Spleen (tissue), 11 donors: ENCODE results near the gene GOLGA2. TPM values are rescaled to one million over a fixed set of nuclear protein-coding genes. Genes with fewer than 3 reads are reported as not detected.
A peak's percentile ranks its signal among the peaks of the same experiment; 100 is the strongest.

ENCODE experiments used
- DNase-seq: peaks from one replicate; pipeline ENCODE4 v3.0.0-alpha.2; 2020
- H3K27ac ChIP-seq, 8 donors: fragments of 200-600 bp; sonication (generic) in 7 of 8; 1 replicate in 4 of 8; 2 replicates in 4 of 8; pipeline versions ENCODE4 v1.5.0 to v1.8.0; 2016 to 2021; ENCODE audit warnings: inconsistent platforms in 4 of 8, mild to moderate bottlenecking in 4 of 8, moderate library complexity in 1 of 8
- H3K27me3 ChIP-seq, 7 donors: fragments of 200-600 bp; sonication (generic) in 6 of 7; replicated peaks in 1 of 7; 1 replicate in 4 of 7; 2 replicates in 3 of 7; pipeline versions ENCODE4 v1.5.0 to v1.8.0; 2016 to 2021; ENCODE audit warnings: inconsistent platforms in 3 of 7, mild to moderate bottlenecking in 1 of 7
- H3K36me3 ChIP-seq, 6 donors: fragments of 200-600 bp; sonication (generic) in 5 of 6; 1 replicate in 4 of 6; 2 replicates in 2 of 6; pipeline versions ENCODE4 v1.5.0 to v1.8.0; 2016 to 2021; ENCODE audit warnings: inconsistent platforms in 2 of 6
- H3K4me1 ChIP-seq, 6 donors: fragments of 200-600 bp; sonication (generic) in 5 of 6; 1 replicate in 3 of 6; 2 replicates in 3 of 6; pipeline versions ENCODE4 v1.5.0 to v1.8.0; 2016 to 2021; ENCODE audit warnings: inconsistent platforms in 3 of 6
- H3K4me3 ChIP-seq, 8 donors: fragments of 200-600 bp; sonication (generic) in 7 of 8; 1 replicate in 4 of 8; 2 replicates in 4 of 8; pipeline versions ENCODE4 v1.5.0 to v1.8.0; 2016 to 2021; ENCODE audit warnings: inconsistent platforms in 4 of 8, mild to moderate bottlenecking in 4 of 8, moderate library complexity in 2 of 8
- H3K9me3 ChIP-seq, 8 donors: fragments of 200-600 bp; sonication (generic) in 7 of 8; 1 replicate in 4 of 8; 2 replicates in 4 of 8; pipeline versions ENCODE4 v1.5.0 to v1.8.0; 2016 to 2021; ENCODE audit warnings: inconsistent platforms in 4 of 8
- CTCF ChIP-seq, 11 experiments: fragments of 200-600 bp in 7 of 11; fragments of 450-650 bp in 4 of 11; sonication (generic) in 4 of 11; IDR thresholded peaks in 8 of 11; conservative IDR thresholded peaks in 3 of 11; 1 replicate in 7 of 11; 2 replicates in 4 of 11; pipeline versions ENCODE4 v1.4.0 to v1.8.0; 2016 to 2021; ENCODE audit warnings: antibody characterized with exemption in 11 of 11, inconsistent platforms in 4 of 11, mild to moderate bottlenecking in 1 of 11
- POLR2A ChIP-seq, 3 donors: fragments of 450-650 bp; IDR thresholded peaks; one replicate each; pipeline ENCODE4 v1.5.1; 2017; ENCODE audit warnings: antibody characterized with exemption in 3 of 3, mild to moderate bottlenecking in 1 of 3
- POLR2AphosphoS5 ChIP-seq, 3 donors: sonication (generic); formaldehyde crosslinking; IDR thresholded peaks; one replicate each; pipeline ENCODE4 v1.5.1; 2017; ENCODE audit warnings: antibody characterized with exemption in 3 of 3
- WGBS, 5 donors: extraction: QIAGEN DNeasy Blood & Tissue Kit in 3 of 5; methylation state at CpG; one replicate each; pipeline versions ENCODE4 v1.1.5 to v1.1.7; 2013 to 2018; 5-methylcytosine and 5-hydroxymethylcytosine counted together
- intact Hi-C: fragments of 100-400 bp; cut with DNase I; formaldehyde crosslinking; loops from one replicate; pipeline ENCODE4 v1.15.0; 2023; ENCODE audit warnings: low total_unique reads
- polyA plus RNA-seq, 3 donors: library from polyadenylated mRNA; stranded (reverse); fragments of 200-250 nt; gene quantifications; one replicate each; pipeline ENCODE4 v1.2.1, GENCODE V29; 2013
- total RNA-seq, 7 donors: library from RNA; depleted of rRNA in 3 of 7; stranded (reverse); fragments of >200 nt in 3 of 7; fragmentation: NEBNext Ultra II Directional in 4 of 7; extraction: Animal tissue kit (Norgen Biotek cat#: 25700) in 4 of 7; gene quantifications; one replicate each; pipeline versions ENCODE4 v1.1.0 to v1.2.1, GENCODE V29; 2016 to 2021
- donor health status: healthy with polysubstance abuse.
- donor health status: DM: no; HTN: no; CAD: no; lungs with moderate emphysema.
- donor health status: DM: no; HTN: no; CAD: no.
- donor health status: Bipolar disorder and iron deficiency.
- donor health status: healthy.
- donor health status: DM: no; HTN: no; CAD: no.
- donor health status: DM: yes; HTN: yes; CAD: no.

GOLGA2 gene
- total and polyA plus RNA-seq, 10 donors: 15.5 to 79.0 (median 59.5) TPM

- Histone ChIP-seq H3K4me3 (no peak overlapping the region), H3K9me3 (no peaks in the 10 kb centered on the region), H3K27me3 (peaks cover 0 to 45% (median 0%) of the 10 kb centered on the region in 7 donors), H3K36me3 (no peaks in the 10 kb centered on the region), H3K27ac (peak overlapping the region in 4 of 8 donors; percentile 21 to 60 (median 44)), H3K4me1 (peaks cover 0 to 44% (median 26%) of the 10 kb centered on the region in 6 donors)
- 21 to 32% (median 26%) methylated on average over 12 to 13 of the region's 13 CpGs for WGBS, 5 donors
- TF ChIP-seq CTCF (IDR thresholded peaks at IDR 0.05 in 8 of 11, conservative IDR thresholded peaks at IDR 0.05 in 3 of 11) (no peak), POLR2AphosphoS5 (IDR thresholded peaks at IDR 0.05) (no peak), POLR2A (IDR thresholded peaks at IDR 0.05) (no peak)
- no peak for DNase-seq
- intact Hi-C loops: no loop called here
Measured at GRCh38 chr9:128245421-128246151, 30.2 kb downstream of the GOLGA2 start.

- TF ChIP-seq CTCF (IDR thresholded peaks at IDR 0.05 in 8 of 11, conservative IDR thresholded peaks at IDR 0.05 in 3 of 11) (no peak), POLR2AphosphoS5 (IDR thresholded peaks at IDR 0.05) (peak in 1 of 3 donors; percentile 24), POLR2A (IDR thresholded peaks at IDR 0.05) (no peak)
- H3K4me3 ChIP-seq: peak overlapping the region in 2 of 8 donors; percentile 7 to 35
- no peaks in the 10 kb centered on the region for H3K36me3 ChIP-seq
- intact Hi-C loops: no loop called here
- peaks cover 0 to 37% (median 18%) of the 10 kb centered on the region in 6 donors for H3K4me1 ChIP-seq
- peaks cover 0 to 37% (median 0%) of the 10 kb centered on the region in 7 donors for H3K27me3 ChIP-seq
- DNase-seq: peak; percentile 86
- no peaks in the 10 kb centered on the region for H3K9me3 ChIP-seq
- H3K27ac ChIP-seq: peak overlapping the region in 3 of 8 donors; percentile 21 to 60 (median 55)
- 3 to 16% (median 4%) methylated on average over 5 to 18 of the region's 18 CpGs for WGBS, 5 donors
Measured at GRCh38 chr9:128244837-128245231, 31.0 kb downstream of the GOLGA2 start.

- H3K4me1 ChIP-seq: peaks cover 0 to 33% (median 17%) of the 10 kb centered on the region in 6 donors
- H3K27me3 ChIP-seq: peaks cover 0 to 36% (median 0%) of the 10 kb centered on the region in 7 donors
- no peaks in the 10 kb centered on the region for H3K9me3 ChIP-seq
- no peaks in the 10 kb centered on the region for H3K36me3 ChIP-seq
- WGBS, 5 donors: 34 to 46% (median 38%) methylated on average over 11 to 13 of the region's 13 CpGs
- peak overlapping the region in 3 of 8 donors; percentile 21 to 60 (median 55) for H3K27ac ChIP-seq
- peak overlapping the region in 2 of 8 donors; percentile 7 to 35 for H3K4me3 ChIP-seq
- DNase-seq: no peak
- intact Hi-C loops: no loop called here
- TF ChIP-seq CTCF (IDR thresholded peaks at IDR 0.05 in 8 of 11, conservative IDR thresholded peaks at IDR 0.05 in 3 of 11) (no peak), POLR2AphosphoS5 (IDR thresholded peaks at IDR 0.05) (no peak), POLR2A (IDR thresholded peaks at IDR 0.05) (no peak)
Measured at GRCh38 chr9:128244091-128244836, 31.5 kb downstream of the GOLGA2 start.
